Epithelial cell of esophagus (primary cell): Measurements from ENCODE around the gene ODAD3.
"Not testable (repeated sequence)": the region's sequence is repeated elsewhere in the genome, so short reads cannot be mapped to it uniquely, and the experiment has no call there.

Source experiments
- DNase-seq: peaks from one replicate; pipeline ENCODE4 v3.0.0; 2010; ENCODE audit warnings: low read depth
- H3K4me3 ChIP-seq: 2 replicates; pipeline ENCODE4 v1.5.1; 2011; ENCODE audit warnings: mild to moderate bottlenecking, low read length, control low read depth
- TF ChIP-seq, protein P1 (sequence below): IDR thresholded peaks from 2 replicates; pipeline ENCODE4 v1.5.1; 2011; ENCODE audit warnings: low read depth, mild to moderate bottlenecking, low read length, control low read depth, inconsistent platforms; ENCODE audit not compliant: insufficient read depth; ENCODE audit errors: missing control alignments

Gene ODAD3

DNA sequence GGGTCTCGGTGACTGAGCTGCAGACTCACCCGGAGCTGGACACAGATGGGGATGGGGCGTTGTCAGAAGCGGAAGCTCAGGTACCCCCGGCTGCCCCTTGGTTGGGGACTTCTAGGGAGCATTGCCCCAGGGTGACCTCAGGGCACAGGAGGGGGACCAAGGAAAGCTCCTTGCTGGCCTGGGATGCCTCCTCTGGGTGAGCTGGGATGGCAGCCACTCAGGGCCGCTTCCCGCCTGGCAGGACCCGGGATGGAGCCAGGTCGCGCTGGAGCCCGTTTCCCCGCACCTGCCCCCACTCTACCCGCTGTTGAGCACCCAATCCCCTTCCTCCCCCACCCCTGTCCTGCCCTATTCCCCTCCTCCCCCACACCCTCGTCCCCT is 11.3 kb upstream of the ODAD3 start:
- H3K4me3 ChIP-seq = no peak overlapping the region
- TF ChIP-seq, protein P1, sequence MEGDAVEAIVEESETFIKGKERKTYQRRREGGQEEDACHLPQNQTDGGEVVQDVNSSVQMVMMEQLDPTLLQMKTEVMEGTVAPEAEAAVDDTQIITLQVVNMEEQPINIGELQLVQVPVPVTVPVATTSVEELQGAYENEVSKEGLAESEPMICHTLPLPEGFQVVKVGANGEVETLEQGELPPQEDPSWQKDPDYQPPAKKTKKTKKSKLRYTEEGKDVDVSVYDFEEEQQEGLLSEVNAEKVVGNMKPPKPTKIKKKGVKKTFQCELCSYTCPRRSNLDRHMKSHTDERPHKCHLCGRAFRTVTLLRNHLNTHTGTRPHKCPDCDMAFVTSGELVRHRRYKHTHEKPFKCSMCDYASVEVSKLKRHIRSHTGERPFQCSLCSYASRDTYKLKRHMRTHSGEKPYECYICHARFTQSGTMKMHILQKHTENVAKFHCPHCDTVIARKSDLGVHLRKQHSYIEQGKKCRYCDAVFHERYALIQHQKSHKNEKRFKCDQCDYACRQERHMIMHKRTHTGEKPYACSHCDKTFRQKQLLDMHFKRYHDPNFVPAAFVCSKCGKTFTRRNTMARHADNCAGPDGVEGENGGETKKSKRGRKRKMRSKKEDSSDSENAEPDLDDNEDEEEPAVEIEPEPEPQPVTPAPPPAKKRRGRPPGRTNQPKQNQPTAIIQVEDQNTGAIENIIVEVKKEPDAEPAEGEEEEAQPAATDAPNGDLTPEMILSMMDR = no peak
- no peak for DNase-seq

DNA sequence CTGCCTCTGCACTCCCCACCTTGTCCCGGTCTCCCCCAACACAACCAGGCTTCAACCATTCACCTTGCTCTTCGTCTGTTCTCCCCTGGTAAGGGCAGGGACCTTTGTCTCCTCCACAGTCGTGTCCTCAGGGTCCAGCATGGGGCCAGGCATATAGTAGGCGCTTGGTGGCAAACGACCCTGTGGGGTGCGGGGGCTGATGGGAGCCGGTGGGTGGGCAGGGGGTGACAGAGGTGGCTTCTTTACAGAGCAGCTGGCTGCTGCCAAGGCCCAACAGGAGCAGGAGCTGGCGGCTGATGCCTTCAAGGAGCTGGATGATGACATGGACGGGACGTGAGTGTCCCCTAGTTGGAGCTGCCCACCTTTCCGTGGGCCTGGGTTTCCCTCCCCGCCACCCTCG is 10.2 kb upstream of the ODAD3 start:
- H3K4me3 ChIP-seq = no peak overlapping the region
- DNase-seq = no peak
- TF ChIP-seq, protein P1 = no peak

DNA sequence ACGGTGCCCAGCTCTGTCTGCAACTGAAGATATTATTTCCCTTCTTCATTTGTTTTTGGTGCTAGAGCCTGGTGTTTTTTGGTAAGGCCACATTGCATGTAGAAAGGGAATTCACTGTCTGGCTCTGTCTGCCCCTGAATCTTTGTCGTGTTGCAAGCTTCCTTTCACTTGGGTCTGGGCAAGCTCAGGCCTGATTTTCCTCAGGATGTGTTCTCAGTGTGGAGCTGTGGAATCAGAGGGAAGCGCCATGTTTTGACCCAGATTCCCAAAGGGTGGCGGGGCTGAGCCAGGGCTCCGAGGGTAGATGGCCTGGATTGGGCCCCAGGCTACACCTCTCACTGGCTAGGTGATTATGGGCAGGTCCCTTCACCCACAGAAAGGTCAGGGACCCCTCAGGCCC is 9.1 kb upstream of the ODAD3 start:
- TF ChIP-seq, protein P1 = no peak
- H3K4me3 ChIP-seq = no peak overlapping the region
- peak; percentile 81 for DNase-seq

DNA sequence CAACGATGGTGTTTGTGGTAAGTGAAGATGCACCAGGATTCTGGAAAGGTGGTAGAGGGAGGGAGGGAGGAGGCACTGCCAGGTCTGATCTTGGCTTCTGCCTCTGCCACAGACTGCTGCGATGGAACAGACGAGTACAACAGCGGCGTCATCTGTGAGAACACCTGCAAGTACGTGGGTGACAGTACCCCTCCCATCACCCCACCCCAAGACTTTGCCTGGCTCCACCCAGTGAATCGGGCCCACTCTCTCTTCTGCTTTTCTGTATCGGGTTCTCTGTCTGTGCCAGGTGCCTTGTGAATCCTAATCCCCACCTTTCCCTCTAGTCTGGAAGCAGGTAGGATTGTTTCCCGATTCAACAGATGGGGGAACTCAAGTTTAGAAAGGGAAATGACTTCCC is 3.0 kb upstream of the ODAD3 start:
- no peak for DNase-seq
- H3K4me3 ChIP-seq = no peak overlapping the region
- TF ChIP-seq, protein P1 = no peak

DNA sequence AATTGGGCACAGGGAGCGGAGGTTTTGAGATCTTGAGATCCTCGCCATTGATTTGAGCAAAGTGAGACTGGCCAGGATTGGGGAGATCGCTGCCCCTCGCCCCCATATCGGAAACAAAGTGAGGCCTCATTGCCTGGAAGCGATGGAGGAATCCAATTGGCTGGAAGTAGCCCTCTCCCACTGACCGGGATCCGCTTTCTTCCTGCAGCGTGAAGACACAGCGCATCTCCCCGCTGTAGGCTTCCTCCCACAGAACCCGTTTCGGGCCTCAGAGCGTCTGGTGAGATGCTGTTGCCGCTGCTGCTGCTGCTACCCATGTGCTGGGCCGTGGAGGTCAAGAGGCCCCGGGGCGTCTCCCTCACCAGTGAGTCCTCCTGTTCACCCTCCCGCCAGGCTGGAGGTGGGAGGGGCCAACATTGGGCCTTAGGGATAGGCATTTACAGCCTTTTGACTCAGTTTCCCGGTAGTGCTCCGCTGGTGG is 952 bp upstream of the ODAD3 start:
- DNase-seq = no peak
- TF ChIP-seq, protein P1 = no peak
- H3K4me3 ChIP-seq = peak overlapping the region; percentile 99

DNA sequence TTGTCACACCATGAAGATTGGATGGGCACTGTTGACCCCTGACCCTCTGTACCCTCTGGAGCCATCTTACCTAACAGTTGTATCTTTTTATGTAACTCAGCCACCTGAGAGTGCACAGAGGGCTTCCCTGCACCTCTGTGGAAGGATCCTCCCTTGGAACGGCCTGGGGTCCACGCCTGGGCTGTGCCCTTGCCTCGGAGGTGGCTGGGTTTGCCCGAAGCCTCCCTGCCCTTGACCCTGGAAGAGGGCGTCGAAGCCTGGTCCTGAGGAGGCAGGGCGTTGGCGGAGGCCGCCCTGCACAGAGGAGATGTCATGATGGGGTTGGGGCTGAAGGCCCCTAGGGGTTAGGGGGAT is 241 bp downstream of the ODAD3 start:
- TF ChIP-seq, protein P1 = no peak
- peak overlapping the region; percentile 99 for H3K4me3 ChIP-seq
- DNase-seq = no peak

DNA sequence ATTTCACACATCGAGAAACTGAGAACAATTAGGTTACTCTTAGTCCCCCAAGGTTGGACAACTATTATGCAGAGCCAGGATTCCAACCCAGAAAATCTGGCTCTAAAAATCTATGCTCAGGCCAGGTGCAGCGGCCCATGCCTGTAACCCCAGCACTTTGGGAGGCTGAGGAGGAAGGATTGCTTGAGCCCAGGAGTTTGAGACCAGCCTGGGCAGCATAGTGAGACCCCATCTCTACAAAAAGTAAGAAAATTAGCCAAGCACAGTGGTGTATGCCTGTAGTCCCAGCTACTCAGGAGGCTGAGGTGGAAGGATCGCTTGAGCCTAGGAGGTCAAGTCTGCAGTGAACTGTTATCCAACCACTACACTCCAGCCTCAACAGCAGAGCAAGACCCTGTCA is 1.4 kb downstream of the ODAD3 start:
- H3K4me3 ChIP-seq, DNase-seq: not testable (repeated sequence)

DNA sequence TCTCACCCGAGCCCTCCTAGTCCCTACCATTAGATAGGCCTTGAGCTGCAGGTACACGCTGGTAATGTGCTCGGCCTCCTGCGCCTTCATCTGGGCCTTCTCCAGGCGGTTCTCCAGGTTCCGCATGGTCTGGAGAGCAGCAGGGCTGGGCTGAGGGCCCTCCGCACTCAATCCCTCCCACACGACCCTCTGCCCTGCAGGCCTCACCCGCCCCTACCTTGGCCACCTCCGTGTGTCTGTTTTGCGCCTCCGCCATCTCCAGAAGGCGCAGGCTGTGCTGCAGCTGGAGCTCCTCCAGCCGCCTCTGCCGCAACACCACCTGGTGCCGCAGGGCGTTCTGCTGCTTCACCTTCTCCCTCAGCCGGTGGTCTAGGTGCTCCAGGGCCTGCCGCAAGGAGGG is 8.3 kb downstream of the ODAD3 start:
- no peak overlapping the region for H3K4me3 ChIP-seq
- TF ChIP-seq, protein P1 = no peak

More for the DNA sequence above, 8.3 kb downstream of the ODAD3 start:
- no peak for DNase-seq
